ENCODE results near the gene DDX10.
"Not testable (repeated sequence)": the region's sequence is repeated elsewhere in the genome, so short reads cannot be mapped to it uniquely, and the experiment has no call there.

Gene DDX10

DNA sequence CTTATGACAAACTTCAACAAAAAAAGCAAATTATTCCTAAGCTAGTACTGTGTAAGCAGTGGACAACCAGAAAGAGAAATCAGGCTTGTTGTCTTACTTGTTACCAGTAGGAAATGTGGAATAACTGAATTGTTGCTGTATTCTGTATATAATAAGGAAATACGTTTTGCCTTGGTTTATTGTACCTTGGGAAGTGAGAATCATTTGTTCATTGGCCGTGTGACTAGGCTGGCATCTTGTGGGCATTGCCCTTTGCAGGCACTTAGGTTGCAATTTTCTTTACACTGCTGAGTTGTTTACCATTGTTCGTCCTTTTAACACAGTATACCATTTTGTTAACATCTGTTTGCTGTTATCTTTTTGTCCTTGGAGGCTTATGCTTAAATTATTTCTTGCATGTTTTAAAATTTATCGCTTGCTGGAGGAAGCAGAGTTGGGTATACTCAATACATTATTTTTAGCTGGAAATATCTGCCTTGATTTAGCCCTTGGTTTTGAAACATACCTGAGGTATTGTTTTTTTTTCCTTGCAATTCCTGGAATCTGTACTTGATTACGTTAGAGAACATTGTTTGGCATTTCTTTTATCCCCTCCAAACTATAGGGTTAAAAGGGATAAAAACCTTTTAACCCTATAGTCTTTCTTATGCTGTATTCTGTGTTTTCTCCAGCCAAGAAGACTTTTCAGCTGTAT lies 109.3 kb downstream of the DDX10 start:
- TF ChIP-seq, protein P1, sequence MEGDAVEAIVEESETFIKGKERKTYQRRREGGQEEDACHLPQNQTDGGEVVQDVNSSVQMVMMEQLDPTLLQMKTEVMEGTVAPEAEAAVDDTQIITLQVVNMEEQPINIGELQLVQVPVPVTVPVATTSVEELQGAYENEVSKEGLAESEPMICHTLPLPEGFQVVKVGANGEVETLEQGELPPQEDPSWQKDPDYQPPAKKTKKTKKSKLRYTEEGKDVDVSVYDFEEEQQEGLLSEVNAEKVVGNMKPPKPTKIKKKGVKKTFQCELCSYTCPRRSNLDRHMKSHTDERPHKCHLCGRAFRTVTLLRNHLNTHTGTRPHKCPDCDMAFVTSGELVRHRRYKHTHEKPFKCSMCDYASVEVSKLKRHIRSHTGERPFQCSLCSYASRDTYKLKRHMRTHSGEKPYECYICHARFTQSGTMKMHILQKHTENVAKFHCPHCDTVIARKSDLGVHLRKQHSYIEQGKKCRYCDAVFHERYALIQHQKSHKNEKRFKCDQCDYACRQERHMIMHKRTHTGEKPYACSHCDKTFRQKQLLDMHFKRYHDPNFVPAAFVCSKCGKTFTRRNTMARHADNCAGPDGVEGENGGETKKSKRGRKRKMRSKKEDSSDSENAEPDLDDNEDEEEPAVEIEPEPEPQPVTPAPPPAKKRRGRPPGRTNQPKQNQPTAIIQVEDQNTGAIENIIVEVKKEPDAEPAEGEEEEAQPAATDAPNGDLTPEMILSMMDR (IDR thresholded peaks at IDR 0.05; ENCODE audit: low read depth, low read length, poor library complexity, severe bottlenecking): no peak
- TF ChIP-seq EZH2phosphoT487 (IDR thresholded peaks at IDR 0.05; ENCODE audit: borderline replicate concordance, low read length): no peak
- no peaks in the 10 kb centered on the region for H4K20me1 ChIP-seq (ENCODE audit: control insufficient read depth, insufficient read depth, low read depth, low read length)
- H3K79me2 ChIP-seq (ENCODE audit: control insufficient read depth, low read length): peaks cover 36% of the 10 kb centered on the region
- peaks cover 5% of the 10 kb centered on the region; the same call in 1 of the 2 replicates for H3K9me3 ChIP-seq (ENCODE audit: control insufficient read depth, insufficient read depth, low read length)
- H3K4me1 ChIP-seq (ENCODE audit: control insufficient read depth, low read length): no peaks in the 10 kb centered on the region
- H3K27me3 ChIP-seq (ENCODE audit: control insufficient read depth, low read length): no peaks in the 10 kb centered on the region
- no peak overlapping the region for H3K4me2 ChIP-seq (ENCODE audit: low read length)
- no peaks in the 10 kb centered on the region for H3F3A ChIP-seq (ENCODE audit: control insufficient read depth, insufficient read depth)
- H3K27ac ChIP-seq (ENCODE audit: low read depth, low read length): no peak overlapping the region
- 0 out of 2 replicates have a peak, but pooled peaks cover 4% of the 10 kb centered on the region for H3K36me3 ChIP-seq (ENCODE audit: control insufficient read depth, low read length)
- no peaks in the 10 kb centered on the region for H3K9me2 ChIP-seq (replicated peaks; ENCODE audit: control insufficient read depth, low read length)
- no peak overlapping the region for H3K4me3 ChIP-seq (ENCODE audit: low read length)

DNA sequence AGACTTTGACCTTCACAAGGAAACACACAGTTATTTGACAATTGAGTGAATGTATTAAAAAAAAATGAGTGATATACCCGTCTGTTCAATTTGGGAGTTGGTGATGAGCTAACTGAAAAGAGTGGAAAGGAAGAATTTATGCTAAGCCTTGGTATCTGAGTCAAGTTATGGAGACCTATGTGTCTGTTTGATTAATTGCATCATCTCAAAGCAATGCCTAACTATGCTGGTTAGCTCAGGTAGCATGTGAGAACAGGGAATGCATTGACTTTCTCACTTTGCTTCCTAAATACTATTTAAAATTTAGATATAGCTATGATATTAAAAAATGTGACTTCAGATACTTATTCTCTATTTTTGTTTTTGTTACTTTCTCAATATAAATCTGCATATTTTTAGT lies 110.5 kb downstream of the DDX10 start:
- peaks cover 5% of the 10 kb centered on the region; the same call in 1 of the 2 replicates for H3K9me3 ChIP-seq (ENCODE audit: control insufficient read depth, insufficient read depth, low read length)
- H3K36me3 ChIP-seq (ENCODE audit: control insufficient read depth, low read length): 0 out of 2 replicates have a peak, but pooled peaks cover 4% of the 10 kb centered on the region
- no peak overlapping the region for H3K4me2 ChIP-seq (ENCODE audit: low read length)
- peaks cover 38% of the 10 kb centered on the region for H3K79me2 ChIP-seq (ENCODE audit: control insufficient read depth, low read length)
- H3K9me2 ChIP-seq (replicated peaks; ENCODE audit: control insufficient read depth, low read length): no peaks in the 10 kb centered on the region
- no peak overlapping the region for H3K27ac ChIP-seq (ENCODE audit: low read depth, low read length)
- H3K27me3 ChIP-seq (ENCODE audit: control insufficient read depth, low read length): no peaks in the 10 kb centered on the region
- no peak overlapping the region for H3K4me3 ChIP-seq (ENCODE audit: low read length)
- TF ChIP-seq, protein P1 (IDR thresholded peaks at IDR 0.05; ENCODE audit: low read depth, low read length, poor library complexity, severe bottlenecking): no peak
- TF ChIP-seq EZH2phosphoT487 (IDR thresholded peaks at IDR 0.05; ENCODE audit: borderline replicate concordance, low read length): no peak
- H4K20me1 ChIP-seq (ENCODE audit: control insufficient read depth, insufficient read depth, low read depth, low read length): no peaks in the 10 kb centered on the region
- H3F3A ChIP-seq (ENCODE audit: control insufficient read depth, insufficient read depth): no peaks in the 10 kb centered on the region
- peaks cover 5% of the 10 kb centered on the region; the same call in 1 of the 2 replicates for H3K4me1 ChIP-seq (ENCODE audit: control insufficient read depth, low read length)

DNA sequence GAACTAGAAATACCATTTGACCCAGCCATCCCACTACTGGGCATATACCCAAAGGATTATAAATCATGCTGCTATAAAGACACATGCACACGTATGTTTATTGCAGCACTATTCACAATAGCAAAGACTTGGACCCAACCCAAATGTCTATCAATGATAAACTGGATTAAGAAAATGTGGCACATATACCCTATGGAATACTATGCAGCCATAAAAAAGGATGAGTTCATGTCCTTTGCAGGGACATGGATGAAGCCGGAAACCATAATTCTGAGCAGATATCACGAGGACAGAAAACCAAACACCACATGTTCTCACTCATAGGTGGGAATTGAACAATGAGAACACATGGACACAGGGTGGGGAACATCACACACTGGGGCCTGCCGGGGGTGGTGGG lies 114.3 kb downstream of the DDX10 start:
- not testable (repeated sequence) for H3K9me2 ChIP-seq (replicated peaks; ENCODE audit: control insufficient read depth, low read length); H3K4me2 ChIP-seq (ENCODE audit: low read length); H3K36me3 ChIP-seq (ENCODE audit: control insufficient read depth, low read length); H3F3A ChIP-seq (ENCODE audit: control insufficient read depth, insufficient read depth); H4K20me1 ChIP-seq (ENCODE audit: control insufficient read depth, insufficient read depth, low read depth, low read length); H3K4me1 ChIP-seq (ENCODE audit: control insufficient read depth, low read length); H3K9me3 ChIP-seq (ENCODE audit: control insufficient read depth, insufficient read depth, low read length); H3K4me3 ChIP-seq (ENCODE audit: low read length); H3K27me3 ChIP-seq (ENCODE audit: control insufficient read depth, low read length); H3K27ac ChIP-seq (ENCODE audit: low read depth, low read length)
- H3K79me2 ChIP-seq (ENCODE audit: control insufficient read depth, low read length): peaks cover 36% of the 10 kb centered on the region

DNA sequence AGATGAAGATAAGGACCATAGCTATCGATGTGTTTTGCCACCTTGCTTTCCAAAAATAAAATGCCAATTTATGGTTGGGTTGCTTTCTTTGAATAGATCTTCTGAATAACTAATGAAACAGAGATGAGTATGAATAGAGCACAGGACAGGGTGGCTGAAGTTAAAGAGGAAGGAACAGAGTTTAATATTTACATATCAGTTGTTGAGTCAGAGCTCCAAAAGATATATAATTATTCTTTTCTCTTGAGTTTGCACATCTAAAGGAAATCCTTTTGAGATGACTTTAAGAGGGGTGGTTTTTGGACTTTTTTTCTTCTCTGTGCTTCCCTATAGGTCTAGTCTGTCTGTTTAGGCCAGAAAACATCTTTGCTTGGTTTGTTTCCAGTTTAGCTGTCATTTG lies 115.2 kb downstream of the DDX10 start:
- Histone ChIP-seq H3K27ac (ENCODE audit: low read depth, low read length) (no peak overlapping the region), H3K36me3 (ENCODE audit: control insufficient read depth, low read length) (0 out of 2 replicates have a peak, but pooled peaks cover 4% of the 10 kb centered on the region), H3K4me1 (ENCODE audit: control insufficient read depth, low read length) (peaks cover 5% of the 10 kb centered on the region; the same call in 1 of the 2 replicates), H3K9me2 (replicated peaks; ENCODE audit: control insufficient read depth, low read length) (no peaks in the 10 kb centered on the region), H3F3A (ENCODE audit: control insufficient read depth, insufficient read depth) (no peaks in the 10 kb centered on the region), H4K20me1 (ENCODE audit: control insufficient read depth, insufficient read depth, low read depth, low read length) (no peaks in the 10 kb centered on the region), H3K9me3 (ENCODE audit: control insufficient read depth, insufficient read depth, low read length) (peaks cover 5% of the 10 kb centered on the region; the same call in 1 of the 2 replicates), H3K79me2 (ENCODE audit: control insufficient read depth, low read length) (peaks cover 37% of the 10 kb centered on the region), H3K4me2 (ENCODE audit: low read length) (no peak overlapping the region), H3K27me3 (ENCODE audit: control insufficient read depth, low read length) (no peaks in the 10 kb centered on the region), H3K4me3 (ENCODE audit: low read length) (no peak overlapping the region)
- TF ChIP-seq EZH2phosphoT487 (IDR thresholded peaks at IDR 0.05; ENCODE audit: borderline replicate concordance, low read length): no peak
- TF ChIP-seq, protein P1 (IDR thresholded peaks at IDR 0.05; ENCODE audit: low read depth, low read length, poor library complexity, severe bottlenecking): no peak

Measured in DOHH2 (cell line).